HepG2 (cell line): Measurements from ENCODE around the gene TAGLN2. TPM values are rescaled to one million over a fixed set of nuclear protein-coding genes. Genes with fewer than 3 reads are reported as not detected.

Experiments used
- ATAC-seq: fragments of 200-7000 bp; cut with Tn5 transposase; 3 replicates; pipeline ENCODE4 v1.9.1; 2020; ENCODE audit warnings: mild to moderate bottlenecking, moderate library complexity
- BruUV-seq: library from RNA; stranded (reverse); fragments of 400-500 nt; replicated peaks from 2 replicates; lab custom pipeline; 2021; lab: Mats Ljungman, UMichigan
- CTCF ChIA-PET: fragments of 300-600 bp; formaldehyde crosslinking; extraction: SDS; loops from one replicate; lab custom pipeline; 2021; ENCODE audit warnings: low total read pairs, inconsistent platforms, low intra/inter-chr PET ratio; lab: Yijun Ruan, JAX
- POLR2A ChIA-PET: fragments of 350-600 bp; sonication (Branson Sonifier 250); formaldehyde crosslinking; loops from one replicate; lab custom pipeline; 2020; ENCODE audit warnings: antibody characterized with exemption, inconsistent platforms; lab: Yijun Ruan, JAX
- DNase-seq: peaks from one replicate; pipeline ENCODE4 v3.0.0-alpha.2; 2015; ENCODE audit warnings: low spot score
- FAIRE-seq: peaks from 3 replicates; lab custom pipeline; 2011; peaks lifted over from hg19 to GRCh38; lab: Jason Lieb, UNC
- H2AFZ ChIP-seq: one replicate; pipeline ENCODE4 v1.6.1; 2011; ENCODE audit warnings: low read length, inconsistent platforms
- H3K27ac ChIP-seq: fragments of 300-600 bp; 3 replicates; pipeline ENCODE4 v1.8.0; 2011; ENCODE audit warnings: mixed run types, mild to moderate bottlenecking, mixed read lengths, low read length, inconsistent platforms; ENCODE audit not compliant: insufficient read depth; ENCODE audit errors: extremely low read length
- H3K27me3 ChIP-seq, 2 experiments: fragments of 200-600 bp in 1 of 2; 2 replicates in 1 of 2; 3 replicates in 1 of 2; pipeline versions ENCODE4 v1.6.0 to v1.8.0; 2011; ENCODE audit warnings: low read length in 2 of 2, mild to moderate bottlenecking in 2 of 2, moderate library complexity in 2 of 2, inconsistent platforms in 1 of 2; ENCODE audit not compliant: insufficient read depth in 2 of 2, control insufficient read depth in 1 of 2
- H3K36me3 ChIP-seq, 2 experiments: fragments of 200-600 bp in 1 of 2; replicated peaks in 1 of 2; 2 replicates in 1 of 2; 3 replicates in 1 of 2; pipeline versions ENCODE4 v1.5.1 to v1.8.0; 2011; ENCODE audit warnings: low read length in 2 of 2, inconsistent platforms in 1 of 2; ENCODE audit not compliant: insufficient read depth in 2 of 2, control insufficient read depth in 1 of 2
- H3K4me1 ChIP-seq: 2 replicates; pipeline ENCODE4 v1.5.1; 2012; ENCODE audit warnings: low read length, inconsistent platforms; ENCODE audit not compliant: insufficient read depth
- H3K4me2 ChIP-seq: 2 replicates; pipeline ENCODE4 v1.6.0; 2011; ENCODE audit warnings: low read depth, low read length, inconsistent platforms
- H3K4me3 ChIP-seq, 3 experiments: fragments of 200-600 bp in 1 of 3; sonication (generic), shearing (Covaris generic) in 1 of 3; replicated peaks in 1 of 3; 2 replicates each; pipeline ENCODE4 v1.5.1; 2011 to 2016; ENCODE audit warnings: low read length in 3 of 3, inconsistent platforms in 2 of 3, low read depth in 2 of 3, mild to moderate bottlenecking in 2 of 3, control low read depth in 1 of 3, mixed read lengths in 1 of 3; ENCODE audit not compliant: insufficient read depth in 1 of 3
- H3K79me2 ChIP-seq: one replicate; pipeline ENCODE4 v1.6.1; 2011; ENCODE audit warnings: low read length, inconsistent platforms; ENCODE audit not compliant: insufficient read depth
- H3K9ac ChIP-seq: 2 replicates; pipeline ENCODE4 v1.6.0; 2011; ENCODE audit warnings: mild to moderate bottlenecking, low read depth, low read length, inconsistent platforms; ENCODE audit not compliant: insufficient read depth
- H3K9me3 ChIP-seq: 2 replicates; pipeline ENCODE4 v1.5.1; 2012; ENCODE audit warnings: mild to moderate bottlenecking, low read length
- H4K20me1 ChIP-seq: 2 replicates; pipeline ENCODE4 v1.6.0; 2011; ENCODE audit warnings: inconsistent platforms, mild to moderate bottlenecking, low read length, moderate library complexity; ENCODE audit not compliant: insufficient read depth
- MAFF ChIP-seq: IDR thresholded peaks from 2 replicates; pipeline ENCODE4 v1.6.1; 2011; ENCODE audit warnings: low read depth, low read length, improper control_type of control experiment
- MAFK ChIP-seq, 2 experiments: IDR thresholded peaks in 1 of 2; conservative IDR thresholded peaks in 1 of 2; 2 replicates each; pipeline ENCODE4 v1.6.1; 2011; ENCODE audit warnings: improper control_type of control experiment in 2 of 2, low read length in 2 of 2
- NFE2L2 ChIP-seq: fragments of 150-350 bp; IDR thresholded peaks from 2 replicates; pipeline ENCODE4 v1.6.1; 2014; ENCODE audit warnings: low read length
- PRMT3 ChIP-seq: sonication (generic); formaldehyde crosslinking; IDR thresholded peaks from 2 replicates; pipeline ENCODE4 v1.8.1; 2022; ENCODE audit warnings: low read depth, mild to moderate bottlenecking, moderate library complexity, missing genetic modification reagents, borderline replicate concordance
- SOX5 ChIP-seq: IDR thresholded peaks from 2 replicates; pipeline ENCODE4 v1.6.1; 2016; ENCODE audit warnings: borderline replicate concordance
- SYNCRIP ChIP-seq: fragments of 200-400 bp; formaldehyde crosslinking; IDR thresholded peaks from 2 replicates; pipeline ENCODE4 v1.6.1; 2018; ENCODE audit warnings: mild to moderate bottlenecking, low read depth, low read length; ENCODE audit not compliant: insufficient read depth
- ZBTB1 ChIP-seq: sonication (generic); formaldehyde crosslinking; IDR thresholded peaks from 2 replicates; pipeline ENCODE4 v1.4.0; 2020; ENCODE audit warnings: missing genetic modification reagents, borderline replicate concordance
- ZBTB21 ChIP-seq: sonication (generic); formaldehyde crosslinking; IDR thresholded peaks from 2 replicates; pipeline ENCODE4 v1.4.0; 2020; ENCODE audit warnings: missing genetic modification reagents
- ZNF207 ChIP-seq: fragments of 450-650 bp; IDR thresholded peaks from 2 replicates; pipeline ENCODE4 v1.6.1; 2016; ENCODE audit warnings: antibody characterized with exemption, borderline replicate concordance
- ZNF562 ChIP-seq: sonication (generic); formaldehyde crosslinking; IDR thresholded peaks from 2 replicates; pipeline ENCODE4 v1.8.0; 2022; ENCODE audit warnings: missing genetic modification reagents, borderline replicate concordance
- WGBS: methylation state at CpG from one replicate; pipeline ENCODE4 v1.1.6; 2017; ENCODE audit warnings: low lambda C conversion rate; 5-methylcytosine and 5-hydroxymethylcytosine counted together
- in situ Hi-C: cut with HindIII; loops from 2 replicates; pipeline ENCODE4 v1.10.0; 2017; ENCODE audit warnings: low pct_unique_long_range_greater_than_20kb; ENCODE audit not compliant: extremely low pct_ligation_motif_present
- intact Hi-C: fragments of 100-400 bp; cut with micrococcal nuclease; formaldehyde crosslinking; loops from one replicate; pipeline ENCODE4 v1.10.0; 2022; ENCODE audit not compliant: unreplicated experiment
- polyA plus RNA-seq, 8 experiments: library from polyadenylated mRNA; depleted of rRNA in 3 of 8; stranded (reverse) in 7 of 8; unstranded in 1 of 8; fragments of >200 nt; fragmentation: Illumina TruSeq in 4 of 8; extraction: Trizol in 4 of 8; gene quantifications; 2 replicates each; pipeline versions ENCODE4 v1.2.1 to v1.2.3, GENCODE V29; 2011 to 2016; ENCODE audit warnings: low read depth in 4 of 8, missing spikeins in 1 of 8, mixed read lengths in 1 of 8; ENCODE audit not compliant: insufficient read depth in 1 of 8
- total RNA-seq, 5 experiments: library from RNA; depleted of rRNA; stranded (reverse); fragments of >200 nt; fragmentation: Illumina TruSeq; extraction: Trizol; gene quantifications; 2 replicates each; pipeline ENCODE4 v1.2.3, GENCODE V29; 2016; ENCODE audit warnings: low read depth in 1 of 5
- TF ChIP-seq, protein P1 (sequence below): sonication (generic); formaldehyde crosslinking; IDR thresholded peaks from 2 replicates; pipeline ENCODE4 v1.5.0; 2020; ENCODE audit warnings: mild to moderate bottlenecking, missing genetic modification reagents

TAGLN2 gene
- total and polyA plus RNA-seq, 2 of the 13 experiments (the other 11 are each of a cell fraction or from before 2014, with no cell fraction given): 6.7 to 17.2 TPM

DNA sequence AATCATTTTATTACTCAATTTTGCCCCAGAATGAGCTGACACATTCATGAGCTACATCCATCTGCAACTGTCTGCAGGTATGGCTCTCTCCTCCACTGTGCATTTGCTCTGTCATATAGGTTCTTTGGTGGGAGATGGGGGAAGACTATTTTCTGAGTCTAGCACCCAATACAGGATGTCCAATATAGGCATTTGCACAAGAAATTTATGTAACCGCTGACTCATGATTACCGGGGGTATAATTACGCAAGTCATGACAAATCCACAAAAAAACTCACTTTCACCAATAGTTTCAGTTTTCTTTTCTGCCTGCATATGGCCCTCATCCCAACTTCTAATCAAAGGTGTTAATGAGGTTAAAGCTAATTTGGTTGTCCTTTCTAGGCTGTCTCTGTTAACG is 45.3 kb downstream of the TAGLN2 start:
- Histone ChIP-seq H3K27ac (no peak overlapping the region), H3K79me2 (no peaks in the 10 kb centered on the region), H3K27me3 (peaks cover 0 to under 1% of the 10 kb centered on the region in 2 experiments; a peak in 2 of 5 replicates), H3K36me3 (no peaks in the 10 kb centered on the region), H3K9ac (no peak overlapping the region), H2AFZ (no peak overlapping the region), H3K4me1 (no peaks in the 10 kb centered on the region), H3K9me3 (no peaks in the 10 kb centered on the region), H3K4me3 (no peak overlapping the region), H3K4me2 (no peak overlapping the region)
- intact Hi-C loops (no loop called here), in situ Hi-C loops (no loop called here)
- ChIA-PET CTCF (no interaction called here), POLR2A (no interaction called here)
- BruUV-seq: no TSS peak
- FAIRE-seq (no peak), DNase-seq (no peak)
- 16% methylated on average over 4 of the region's 4 CpGs for WGBS
- TF ChIP-seq SYNCRIP (no peak), ZNF562 (CRISPR knock-in tag) (no peak), ZBTB1 (CRISPR knock-in tag) (no peak), ZNF207 (no peak), NFE2L2 (peak; percentile 39; the same call in 1 of the 2 replicates), MAFF (peak; percentile 90), SOX5 (CRISPR knock-in tag) (no peak), ZBTB21 (no peak), PRMT3 (CRISPR knock-in tag) (no peak), MAFK (conservative IDR thresholded peaks at IDR 0.05 in 1 of 2, IDR thresholded peaks at IDR 0.05 in 1 of 2; ENCODE audit: low read length in 2 of 2) (peak; percentile 72 to 84)
- TF ChIP-seq, protein P1, sequence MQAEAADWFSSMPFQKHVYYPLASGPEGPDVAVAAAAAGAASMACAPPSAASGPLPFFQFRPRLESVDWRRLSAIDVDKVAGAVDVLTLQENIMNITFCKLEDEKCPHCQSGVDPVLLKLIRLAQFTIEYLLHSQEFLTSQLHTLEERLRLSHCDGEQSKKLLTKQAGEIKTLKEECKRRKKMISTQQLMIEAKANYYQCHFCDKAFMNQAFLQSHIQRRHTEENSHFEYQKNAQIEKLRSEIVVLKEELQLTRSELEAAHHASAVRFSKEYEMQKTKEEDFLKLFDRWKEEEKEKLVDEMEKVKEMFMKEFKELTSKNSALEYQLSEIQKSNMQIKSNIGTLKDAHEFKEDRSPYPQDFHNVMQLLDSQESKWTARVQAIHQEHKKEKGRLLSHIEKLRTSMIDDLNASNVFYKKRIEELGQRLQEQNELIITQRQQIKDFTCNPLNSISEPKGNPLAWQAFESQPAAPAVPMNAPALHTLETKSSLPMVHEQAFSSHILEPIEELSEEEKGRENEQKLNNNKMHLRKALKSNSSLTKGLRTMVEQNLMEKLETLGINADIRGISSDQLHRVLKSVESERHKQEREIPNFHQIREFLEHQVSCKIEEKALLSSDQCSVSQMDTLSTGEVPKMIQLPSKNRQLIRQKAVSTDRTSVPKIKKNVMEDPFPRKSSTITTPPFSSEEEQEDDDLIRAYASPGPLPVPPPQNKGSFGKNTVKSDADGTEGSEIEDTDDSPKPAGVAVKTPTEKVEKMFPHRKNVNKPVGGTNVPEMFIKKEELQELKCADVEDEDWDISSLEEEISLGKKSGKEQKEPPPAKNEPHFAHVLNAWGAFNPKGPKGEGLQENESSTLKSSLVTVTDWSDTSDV (CRISPR knock-in tag): no peak
- TF ChIP-seq, all 625 proteins: peak for 3
- no peak for ATAC-seq
- H4K20me1 ChIP-seq: no peaks in the 10 kb centered on the region
